ENCODE measurements around the gene LCT. TPM values are rescaled to one million over a fixed set of nuclear protein-coding genes. Genes with fewer than 3 reads are reported as not detected.

LCT gene
- total and polyA plus RNA-seq, 2 of the 13 experiments (the other 11 are each of a cell fraction or from before 2014, with no cell fraction given), result not detected

DNA sequence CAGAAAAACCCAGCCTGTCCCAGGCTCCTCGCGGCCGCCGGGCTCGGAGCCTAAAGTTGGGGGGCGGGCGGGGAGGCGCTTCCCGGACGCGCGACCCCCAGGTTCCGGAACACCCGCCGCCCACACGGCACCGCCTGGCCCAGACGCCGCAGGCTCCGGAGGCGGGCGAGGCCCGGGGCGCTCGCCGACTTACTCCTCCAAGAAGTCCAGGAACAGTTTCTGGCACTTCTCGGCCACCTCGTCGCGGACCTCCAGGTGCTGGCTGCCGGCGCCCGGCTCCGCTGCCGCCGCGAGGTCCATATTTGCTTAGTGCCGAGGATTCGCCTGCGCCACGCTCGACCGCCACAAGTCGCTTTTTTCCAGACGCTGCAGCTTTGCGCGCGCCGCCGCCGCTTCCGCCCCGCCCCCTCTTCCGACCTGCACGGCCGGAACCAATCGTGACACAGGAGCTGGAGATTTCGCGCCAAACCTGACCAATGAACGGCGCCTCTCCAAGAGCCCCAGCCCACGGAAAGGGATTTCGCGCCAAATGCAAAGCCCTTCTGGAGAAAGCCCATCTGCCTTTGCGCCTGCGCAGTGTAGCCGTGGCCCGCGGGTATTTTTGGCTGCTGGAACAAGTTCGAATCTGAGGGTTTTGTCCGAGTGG lies 39.2 kb upstream of the LCT start, which contains the start of gene MCM6 (continued):
- TF ChIP-seq, protein P1, sequence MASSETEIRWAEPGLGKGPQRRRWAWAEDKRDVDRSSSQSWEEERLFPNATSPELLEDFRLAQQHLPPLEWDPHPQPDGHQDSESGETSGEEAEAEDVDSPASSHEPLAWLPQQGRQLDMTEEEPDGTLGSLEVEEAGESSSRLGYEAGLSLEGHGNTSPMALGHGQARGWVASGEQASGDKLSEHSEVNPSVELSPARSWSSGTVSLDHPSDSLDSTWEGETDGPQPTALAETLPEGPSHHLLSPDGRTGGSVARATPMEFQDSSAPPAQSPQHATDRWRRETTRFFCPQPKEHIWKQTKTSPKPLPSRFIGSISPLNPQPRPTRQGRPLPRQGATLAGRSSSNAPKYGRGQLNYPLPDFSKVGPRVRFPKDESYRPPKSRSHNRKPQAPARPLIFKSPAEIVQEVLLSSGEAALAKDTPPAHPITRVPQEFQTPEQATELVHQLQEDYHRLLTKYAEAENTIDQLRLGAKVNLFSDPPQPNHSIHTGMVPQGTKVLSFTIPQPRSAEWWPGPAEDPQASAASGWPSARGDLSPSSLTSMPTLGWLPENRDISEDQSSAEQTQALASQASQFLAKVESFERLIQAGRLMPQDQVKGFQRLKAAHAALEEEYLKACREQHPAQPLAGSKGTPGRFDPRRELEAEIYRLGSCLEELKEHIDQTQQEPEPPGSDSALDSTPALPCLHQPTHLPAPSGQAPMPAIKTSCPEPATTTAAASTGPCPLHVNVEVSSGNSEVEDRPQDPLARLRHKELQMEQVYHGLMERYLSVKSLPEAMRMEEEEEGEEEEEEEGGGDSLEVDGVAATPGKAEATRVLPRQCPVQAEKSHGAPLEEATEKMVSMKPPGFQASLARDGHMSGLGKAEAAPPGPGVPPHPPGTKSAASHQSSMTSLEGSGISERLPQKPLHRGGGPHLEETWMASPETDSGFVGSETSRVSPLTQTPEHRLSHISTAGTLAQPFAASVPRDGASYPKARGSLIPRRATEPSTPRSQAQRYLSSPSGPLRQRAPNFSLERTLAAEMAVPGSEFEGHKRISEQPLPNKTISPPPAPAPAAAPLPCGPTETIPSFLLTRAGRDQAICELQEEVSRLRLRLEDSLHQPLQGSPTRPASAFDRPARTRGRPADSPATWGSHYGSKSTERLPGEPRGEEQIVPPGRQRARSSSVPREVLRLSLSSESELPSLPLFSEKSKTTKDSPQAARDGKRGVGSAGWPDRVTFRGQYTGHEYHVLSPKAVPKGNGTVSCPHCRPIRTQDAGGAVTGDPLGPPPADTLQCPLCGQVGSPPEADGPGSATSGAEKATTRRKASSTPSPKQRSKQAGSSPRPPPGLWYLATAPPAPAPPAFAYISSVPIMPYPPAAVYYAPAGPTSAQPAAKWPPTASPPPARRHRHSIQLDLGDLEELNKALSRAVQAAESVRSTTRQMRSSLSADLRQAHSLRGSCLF (CRISPR knock-in tag; IDR thresholded peaks at IDR 0.05; ENCODE audit: borderline replicate concordance), result no peak
- TF ChIP-seq, protein P2, sequence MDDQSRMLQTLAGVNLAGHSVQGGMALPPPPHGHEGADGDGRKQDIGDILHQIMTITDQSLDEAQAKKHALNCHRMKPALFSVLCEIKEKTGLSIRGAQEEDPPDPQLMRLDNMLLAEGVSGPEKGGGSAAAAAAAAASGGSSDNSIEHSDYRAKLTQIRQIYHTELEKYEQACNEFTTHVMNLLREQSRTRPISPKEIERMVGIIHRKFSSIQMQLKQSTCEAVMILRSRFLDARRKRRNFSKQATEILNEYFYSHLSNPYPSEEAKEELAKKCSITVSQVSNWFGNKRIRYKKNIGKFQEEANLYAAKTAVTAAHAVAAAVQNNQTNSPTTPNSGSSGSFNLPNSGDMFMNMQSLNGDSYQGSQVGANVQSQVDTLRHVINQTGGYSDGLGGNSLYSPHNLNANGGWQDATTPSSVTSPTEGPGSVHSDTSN (CRISPR knock-in tag; IDR thresholded peaks at IDR 0.05; ENCODE audit: borderline replicate concordance), result no peak
- TF ChIP-seq ZNF329 (CRISPR knock-in tag; IDR thresholded peaks at IDR 0.05; ENCODE audit: low read depth), result 0 out of 2 replicates have a peak, but pooled peaks have one; percentile 47
- TF ChIP-seq, protein P3, sequence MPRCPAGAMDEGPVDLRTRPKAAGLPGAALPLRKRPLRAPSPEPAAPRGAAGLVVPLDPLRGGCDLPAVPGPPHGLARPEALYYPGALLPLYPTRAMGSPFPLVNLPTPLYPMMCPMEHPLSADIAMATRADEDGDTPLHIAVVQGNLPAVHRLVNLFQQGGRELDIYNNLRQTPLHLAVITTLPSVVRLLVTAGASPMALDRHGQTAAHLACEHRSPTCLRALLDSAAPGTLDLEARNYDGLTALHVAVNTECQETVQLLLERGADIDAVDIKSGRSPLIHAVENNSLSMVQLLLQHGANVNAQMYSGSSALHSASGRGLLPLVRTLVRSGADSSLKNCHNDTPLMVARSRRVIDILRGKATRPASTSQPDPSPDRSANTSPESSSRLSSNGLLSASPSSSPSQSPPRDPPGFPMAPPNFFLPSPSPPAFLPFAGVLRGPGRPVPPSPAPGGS (CRISPR knock-in tag; IDR thresholded peaks at IDR 0.05), result no peak; the same call in 1 of the 2 replicates
- TF ChIP-seq ZNF30 (CRISPR knock-in tag; IDR thresholded peaks at IDR 0.05), result 0 out of 2 replicates have a peak, but pooled peaks have one; percentile 87
- TF ChIP-seq MYNN (CRISPR knock-in tag; IDR thresholded peaks at IDR 0.05; ENCODE audit: low read depth), result no peak
- no peak for TF ChIP-seq NCOA1 (CRISPR knock-in tag; IDR thresholded peaks at IDR 0.05)
- TF ChIP-seq BRD4 (CRISPR knock-in tag; IDR thresholded peaks at IDR 0.05), result no peak
- TF ChIP-seq SAFB2 (CRISPR knock-in tag; IDR thresholded peaks at IDR 0.05; ENCODE audit: borderline replicate concordance, low read depth), result peak; percentile 48; the same call in 1 of the 2 replicates
- peak; percentile 53; the same call in 1 of the 2 replicates for TF ChIP-seq MEIS2 (CRISPR knock-in tag; IDR thresholded peaks at IDR 0.05)
- TF ChIP-seq ARNT (IDR thresholded peaks at IDR 0.05), result no peak
- no peak for TF ChIP-seq ZNF562 (CRISPR knock-in tag; IDR thresholded peaks at IDR 0.05; ENCODE audit: borderline replicate concordance)
- TF ChIP-seq, protein P4, sequence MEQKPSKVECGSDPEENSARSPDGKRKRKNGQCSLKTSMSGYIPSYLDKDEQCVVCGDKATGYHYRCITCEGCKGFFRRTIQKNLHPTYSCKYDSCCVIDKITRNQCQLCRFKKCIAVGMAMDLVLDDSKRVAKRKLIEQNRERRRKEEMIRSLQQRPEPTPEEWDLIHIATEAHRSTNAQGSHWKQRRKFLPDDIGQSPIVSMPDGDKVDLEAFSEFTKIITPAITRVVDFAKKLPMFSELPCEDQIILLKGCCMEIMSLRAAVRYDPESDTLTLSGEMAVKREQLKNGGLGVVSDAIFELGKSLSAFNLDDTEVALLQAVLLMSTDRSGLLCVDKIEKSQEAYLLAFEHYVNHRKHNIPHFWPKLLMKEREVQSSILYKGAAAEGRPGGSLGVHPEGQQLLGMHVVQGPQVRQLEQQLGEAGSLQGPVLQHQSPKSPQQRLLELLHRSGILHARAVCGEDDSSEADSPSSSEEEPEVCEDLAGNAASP (CRISPR knock-in tag; IDR thresholded peaks at IDR 0.05; ENCODE audit: borderline replicate concordance), result no peak
- TF ChIP-seq SP4 (CRISPR knock-in tag; IDR thresholded peaks at IDR 0.05), result peak; percentile 79
- no peak for TF ChIP-seq ZNF292 (CRISPR knock-in tag; IDR thresholded peaks at IDR 0.05; ENCODE audit: borderline replicate concordance, low read depth)
- TF ChIP-seq KLF12 (CRISPR knock-in tag; IDR thresholded peaks at IDR 0.05; ENCODE audit: borderline replicate concordance), result 0 out of 2 replicates have a peak, but pooled peaks have one; percentile 49
- 0 out of 2 replicates have a peak, but pooled peaks have one; percentile 40 for TF ChIP-seq ZNF333 (CRISPR knock-in tag; IDR thresholded peaks at IDR 0.05; ENCODE audit: borderline replicate concordance)
- no peak for TF ChIP-seq ZNF282 (IDR thresholded peaks at IDR 0.05; ENCODE audit: partially characterized antibody)
- TF ChIP-seq SOX13 (IDR thresholded peaks at IDR 0.05), result no peak
- TF ChIP-seq SOX13 (CRISPR knock-in tag; conservative IDR thresholded peaks at IDR 0.05 in 1 of 2, IDR thresholded peaks at IDR 0.05 in 1 of 2), result peak in 1 of 2 experiments; percentile 18; a peak in 1 of 4 replicates
- no peak for TF ChIP-seq U2AF1 (optimal IDR thresholded peaks at IDR 0.05; ENCODE audit: low read depth, low read length)

Measured in HepG2 (cell line).